GM19463 (cell line): ENCODE results near the gene PTPRG.
A peak's percentile ranks its signal among the peaks of the same experiment; 100 is the strongest.

Experiments used
- ATAC-seq: cut with Tn5 transposase; IDR thresholded peaks from one replicate; pipeline ENCODE4 v1.9.1; 2021; ENCODE audit warnings: mild to moderate bottlenecking, moderate library complexity; ENCODE audit not compliant: unreplicated experiment

Gene PTPRG

GRCh38 chr3:61616586-61616985 lies 55.2 kb downstream of the PTPRG start:
- ATAC-seq = no peak

- no peak for ATAC-seq
Observed at GRCh38 chr3:61617041-61617440, 55.7 kb downstream of the PTPRG start.

GRCh38 chr3:61617651-61618050 lies 56.3 kb downstream of the PTPRG start:
- ATAC-seq = no peak

- no peak for ATAC-seq
Observed at GRCh38 chr3:61618231-61618630, 56.9 kb downstream of the PTPRG start.

- ATAC-seq = no peak
Observed at GRCh38 chr3:61618871-61619270, 57.5 kb downstream of the PTPRG start.

- no peak for ATAC-seq
Observed at GRCh38 chr3:61620073-61620472, 58.7 kb downstream of the PTPRG start.

- no peak for ATAC-seq
Observed at GRCh38 chr3:61624300-61624699, 62.9 kb downstream of the PTPRG start.

- no peak for ATAC-seq
Observed at GRCh38 chr3:61625429-61625828, 64.1 kb downstream of the PTPRG start.

- ATAC-seq = no peak
Observed at GRCh38 chr3:61626484-61626883, 65.1 kb downstream of the PTPRG start.

GRCh38 chr3:61627768-61628185 lies 66.4 kb downstream of the PTPRG start:
- no peak for ATAC-seq

GRCh38 chr3:61628636-61629035 lies 67.3 kb downstream of the PTPRG start:
- ATAC-seq = no peak

GRCh38 chr3:61629442-61629841 lies 68.1 kb downstream of the PTPRG start:
- ATAC-seq = no peak

GRCh38 chr3:61631108-61631769 lies 69.9 kb downstream of the PTPRG start:
- no peak for ATAC-seq

- ATAC-seq = no peak
Observed at GRCh38 chr3:61632568-61633175, 71.3 kb downstream of the PTPRG start.

GRCh38 chr3:61634678-61635077 lies 73.3 kb downstream of the PTPRG start:
- ATAC-seq = no peak

GRCh38 chr3:61637088-61638051 lies 76.0 kb downstream of the PTPRG start:
- ATAC-seq = peak; percentile 91

GRCh38 chr3:61638741-61639140 lies 77.4 kb downstream of the PTPRG start:
- ATAC-seq = no peak

GRCh38 chr3:61639991-61640390 lies 78.6 kb downstream of the PTPRG start:
- no peak for ATAC-seq

GRCh38 chr3:61645148-61645547 lies 83.8 kb downstream of the PTPRG start:
- no peak for ATAC-seq

GRCh38 chr3:61646360-61646759 lies 85.0 kb downstream of the PTPRG start:
- no peak for ATAC-seq

GRCh38 chr3:61646851-61647525 lies 85.6 kb downstream of the PTPRG start:
- ATAC-seq = no peak
